ENCODE measurements around the gene MTMR10. TPM values are rescaled to one million over a fixed set of nuclear protein-coding genes. Genes with fewer than 3 reads are reported as not detected.

Gene MTMR10
- polyA plus RNA-seq, 1 of the 3 experiments (the other 2 are of a cell fraction), result 6.4 TPM

- ChIA-PET CTCF (no interaction called here), POLR2A (no interaction called here)
- Histone ChIP-seq H3K9ac (no peak overlapping the region), H3F3A (replicated peaks; ENCODE audit: insufficient read depth) (no peaks in the 10 kb centered on the region), H3K36me3 (replicated peaks in 1 of 2; ENCODE audit: control insufficient read depth in 1 of 2, insufficient read depth in 2 of 2, low read length in 1 of 2) (peaks cover 20 to 51% of the 10 kb centered on the region in 2 experiments), H3K4me2 (no peak overlapping the region), H3K9me3 (no peaks in the 10 kb centered on the region), H3K9me2 (no peaks in the 10 kb centered on the region), H4K20me1 (ENCODE audit: insufficient read depth) (no peaks in the 10 kb centered on the region), H3K27me3 (ENCODE audit: insufficient read depth) (no peaks in the 10 kb centered on the region), H3K27ac (ENCODE audit: low read depth in 2 of 2, low read length in 1 of 2) (no peak overlapping the region), H3K4me3 (ENCODE audit: low read depth in 2 of 2, low read length in 1 of 2) (no peak overlapping the region), H2AFZ (ENCODE audit: low read depth) (no peak overlapping the region), H3K4me1 (ENCODE audit: control insufficient read depth in 1 of 2, insufficient read depth in 2 of 2, low read depth in 1 of 2, low read length in 1 of 2) (peaks cover 0 to 5% of the 10 kb centered on the region in 2 experiments; a peak in 1 of 4 replicates), H3K79me2 (ENCODE audit: insufficient read depth) (no peaks in the 10 kb centered on the region)
- 97% methylated on average over 5 of the region's 5 CpGs for WGBS (ENCODE audit: low lambda C conversion rate)
- no peak for DNase-seq
- TF ChIP-seq TEAD4 (IDR thresholded peaks at IDR 0.05; ENCODE audit: borderline replicate concordance, insufficient read depth) (no peak), YY1 (IDR thresholded peaks at IDR 0.05; ENCODE audit: low read depth) (no peak), ELF1 (IDR thresholded peaks at IDR 0.05) (no peak), PBX3 (IDR thresholded peaks at IDR 0.05) (no peak), GATA2 (CRISPR knock-in tag; IDR thresholded peaks at IDR 0.05) (no peak), EP300 (IDR thresholded peaks at IDR 0.05; ENCODE audit: borderline replicate concordance in 1 of 2, low read depth in 1 of 2, low read length in 1 of 2) (no peak), JUND (IDR thresholded peaks at IDR 0.05) (no peak), FOXM1 (IDR thresholded peaks at IDR 0.05; ENCODE audit: low read depth) (no peak), IRF3 (IDR thresholded peaks at IDR 0.05; ENCODE audit: low read depth, low read length) (no peak), EZH2phosphoT487 (IDR thresholded peaks at IDR 0.05; ENCODE audit: borderline replicate concordance, low read depth) (no peak)
- TF ChIP-seq, protein P1, sequence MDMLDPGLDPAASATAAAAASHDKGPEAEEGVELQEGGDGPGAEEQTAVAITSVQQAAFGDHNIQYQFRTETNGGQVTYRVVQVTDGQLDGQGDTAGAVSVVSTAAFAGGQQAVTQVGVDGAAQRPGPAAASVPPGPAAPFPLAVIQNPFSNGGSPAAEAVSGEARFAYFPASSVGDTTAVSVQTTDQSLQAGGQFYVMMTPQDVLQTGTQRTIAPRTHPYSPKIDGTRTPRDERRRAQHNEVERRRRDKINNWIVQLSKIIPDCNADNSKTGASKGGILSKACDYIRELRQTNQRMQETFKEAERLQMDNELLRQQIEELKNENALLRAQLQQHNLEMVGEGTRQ (IDR thresholded peaks at IDR 0.05; ENCODE audit: borderline replicate concordance, low read depth, low read length), result no peak
Measured at GRCh38 chr15:30928076-30928475, 63.4 kb downstream of the MTMR10 start.

- H2AFZ ChIP-seq (ENCODE audit: low read depth), result no peak overlapping the region
- H3F3A ChIP-seq (replicated peaks; ENCODE audit: insufficient read depth), result no peaks in the 10 kb centered on the region
- H3K27ac ChIP-seq (ENCODE audit: low read depth in 2 of 2, low read length in 1 of 2), result no peak overlapping the region
- no peaks in the 10 kb centered on the region for H3K27me3 ChIP-seq (ENCODE audit: insufficient read depth)
- H3K36me3 ChIP-seq (replicated peaks in 1 of 2; ENCODE audit: control insufficient read depth in 1 of 2, insufficient read depth in 2 of 2, low read length in 1 of 2), result peaks cover 17 to 59% of the 10 kb centered on the region in 2 experiments
- H3K79me2 ChIP-seq (ENCODE audit: insufficient read depth), result no peaks in the 10 kb centered on the region
- no peaks in the 10 kb centered on the region for H4K20me1 ChIP-seq (ENCODE audit: insufficient read depth)
- no peak overlapping the region for H3K4me3 ChIP-seq (ENCODE audit: low read depth in 2 of 2, low read length in 1 of 2)
- peaks cover 0 to 14% of the 10 kb centered on the region in 2 experiments; a peak in 2 of 4 replicates for H3K4me1 ChIP-seq (ENCODE audit: control insufficient read depth in 1 of 2, insufficient read depth in 2 of 2, low read depth in 1 of 2, low read length in 1 of 2)
- no peaks in the 10 kb centered on the region for H3K9me2 ChIP-seq
- no peak overlapping the region for H3K9ac ChIP-seq
- WGBS (ENCODE audit: low lambda C conversion rate), result 97% methylated on average over 6 of the region's 7 CpGs
- H3K4me2 ChIP-seq, result no peak overlapping the region
- no peak for DNase-seq
- no peaks in the 10 kb centered on the region for H3K9me3 ChIP-seq
- CTCF ChIA-PET, result no interaction called here
- POLR2A ChIA-PET, result no interaction called here
- TF ChIP-seq JUND (IDR thresholded peaks at IDR 0.05) (no peak), USF1 (IDR thresholded peaks at IDR 0.05; ENCODE audit: borderline replicate concordance, low read depth) (no peak), ELF1 (IDR thresholded peaks at IDR 0.05) (no peak), CHD2 (IDR thresholded peaks at IDR 0.05; ENCODE audit: low read length, partially characterized antibody) (no peak), RFX5 (IDR thresholded peaks at IDR 0.05; ENCODE audit: low read length) (no peak), FOSL2 (IDR thresholded peaks at IDR 0.05; ENCODE audit: borderline replicate concordance, low read depth) (no peak), GATA2 (CRISPR knock-in tag; IDR thresholded peaks at IDR 0.05) (no peak), IRF3 (IDR thresholded peaks at IDR 0.05; ENCODE audit: low read depth, low read length) (no peak), MEF2A (IDR thresholded peaks at IDR 0.05; ENCODE audit: borderline replicate concordance, low read depth) (no peak), POLR2AphosphoS5 (IDR thresholded peaks at IDR 0.05; ENCODE audit: low read depth, low read length) (no peak), FOXJ3 (CRISPR knock-in tag; IDR thresholded peaks at IDR 0.05) (no peak), CTCF (IDR thresholded peaks at IDR 0.05) (no peak), FOXM1 (IDR thresholded peaks at IDR 0.05; ENCODE audit: low read depth) (no peak)
- TF ChIP-seq, protein P2, sequence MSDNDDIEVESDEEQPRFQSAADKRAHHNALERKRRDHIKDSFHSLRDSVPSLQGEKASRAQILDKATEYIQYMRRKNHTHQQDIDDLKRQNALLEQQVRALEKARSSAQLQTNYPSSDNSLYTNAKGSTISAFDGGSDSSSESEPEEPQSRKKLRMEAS (IDR thresholded peaks at IDR 0.05; ENCODE audit: low read depth), result no peak
Measured at GRCh38 chr15:30927148-30927761, 64.2 kb downstream of the MTMR10 start.
